Aorta (tissue), 5 donors: Measurements from ENCODE around the gene SPG11. TPM values are rescaled to one million over a fixed set of nuclear protein-coding genes. Genes with fewer than 3 reads are reported as not detected.
"Not testable (repeated sequence)": the region's sequence is repeated elsewhere in the genome, so short reads cannot be mapped to it uniquely, and the experiment has no call there.

Experiments used
- ATAC-seq: fragments of 200-7000 bp; cut with Tn5 transposase; one replicate; pipeline ENCODE4 v1.9.1; 2022; ENCODE audit warnings: moderate library complexity; ENCODE audit not compliant: low FRiP score
- DNase-seq, 2 donors: peaks; one replicate each; pipeline ENCODE4 v3.0.0-alpha.2; 2020
- H3K27ac ChIP-seq, 2 donors: one replicate each; pipeline ENCODE4 v1.5.1; 2013; ENCODE audit warnings: low read length in 2 of 2, mild to moderate bottlenecking in 2 of 2, moderate library complexity in 2 of 2, control low read depth in 1 of 2, inconsistent platforms in 1 of 2, low read depth in 1 of 2
- H3K27me3 ChIP-seq, 2 donors: one replicate each; pipeline ENCODE4 v1.6.1; 2013; ENCODE audit warnings: control low read depth in 1 of 2, low read length in 1 of 2, mild to moderate bottlenecking in 1 of 2, moderate library complexity in 1 of 2; ENCODE audit not compliant: insufficient read depth in 2 of 2, control insufficient read depth in 1 of 2
- H3K36me3 ChIP-seq, 2 donors: one replicate each; pipeline ENCODE4 v1.6.1; 2013; ENCODE audit warnings: control low read depth in 1 of 2, low read length in 1 of 2, mild to moderate bottlenecking in 1 of 2; ENCODE audit not compliant: insufficient read depth in 2 of 2, control insufficient read depth in 1 of 2
- H3K4me1 ChIP-seq, 2 donors: one replicate each; pipeline ENCODE4 v1.6.1; 2013; ENCODE audit warnings: low read length in 2 of 2, control low read depth in 1 of 2, mild to moderate bottlenecking in 1 of 2, moderate library complexity in 1 of 2; ENCODE audit not compliant: insufficient read depth in 2 of 2, control insufficient read depth in 1 of 2
- H3K4me3 ChIP-seq, 2 donors: one replicate each; pipeline ENCODE4 v1.5.1; 2013; ENCODE audit warnings: low read length in 2 of 2, control low read depth in 1 of 2, mild to moderate bottlenecking in 1 of 2
- H3K9me3 ChIP-seq: one replicate; pipeline ENCODE4 v1.6.1; 2013; ENCODE audit warnings: mild to moderate bottlenecking, low read length; ENCODE audit not compliant: control insufficient read depth
- WGBS, 2 donors: extraction: QIAGEN DNeasy Blood & Tissue Kit; methylation state at CpG; one replicate each; pipeline ENCODE4 v1.1.7; 2013; 5-methylcytosine and 5-hydroxymethylcytosine counted together
- intact Hi-C, 2 donors: fragments of 100-400 bp; cut with DNase I; formaldehyde crosslinking; loops; one replicate each; pipeline versions ENCODE4 v1.14.2 to v1.15.0; 2022
- polyA plus RNA-seq, 2 donors: library from polyadenylated mRNA; stranded (reverse); fragments of 200-250 nt; gene quantifications; one replicate each; pipeline ENCODE4 v1.2.3, GENCODE V29; 2013
- total RNA-seq, 2 donors: library from RNA; stranded (reverse); fragmentation: NEBNext Ultra II Directional; extraction: Animal tissue kit (Norgen Biotek cat#: 25700); gene quantifications; one replicate each; pipeline ENCODE4 v1.2.1, GENCODE V29; 2021
- donor health status: healthy with polysubstance abuse.
- donor health status: Bipolar disorder and iron deficiency.
- donor health status: DM: no; HTN: no; CAD: no.
- donor health status: DM: no; HTN: no; CAD: no.
- donor health status: DM: yes; HTN: yes; CAD: no.

Gene SPG11
- total and polyA plus RNA-seq, 4 donors: 8.3 to 96.3 (median 43.5) TPM

DNA sequence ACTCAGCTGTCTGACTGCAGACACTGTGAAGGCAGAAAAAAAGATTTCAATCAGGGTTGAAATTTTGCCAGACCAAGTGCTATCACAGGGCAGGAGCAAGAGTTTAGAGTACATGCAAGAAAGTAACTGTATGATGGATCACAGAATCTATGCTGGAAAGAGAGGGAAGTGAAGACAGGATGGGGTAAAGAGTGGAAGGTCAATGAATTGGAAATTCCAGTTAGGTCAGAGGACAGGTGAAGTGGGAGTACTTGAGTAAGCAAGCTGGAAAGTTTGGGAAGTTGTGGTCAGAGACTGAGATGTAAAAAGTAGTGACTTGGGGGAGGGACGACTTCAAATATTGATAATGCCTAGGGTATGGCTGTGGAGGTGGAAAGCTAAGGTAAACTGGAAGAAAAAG, 7.2 kb downstream of the SPG11 start:
- H3K36me3 ChIP-seq: peaks cover 4% of the 10 kb centered on the region in 2 donors
- 90 to 91% methylated on average over 1 of the region's 1 CpG for WGBS, 2 donors
- intact Hi-C loops: no loop called here

GRCh38 chr15:44654858-44655257, 8.6 kb downstream of the SPG11 start:
- no peaks in the 10 kb centered on the region for H3K27me3 ChIP-seq
- H3K4me1 ChIP-seq: no peaks in the 10 kb centered on the region
- H3K36me3 ChIP-seq: peaks cover 4% of the 10 kb centered on the region in 2 donors
- H3K27ac ChIP-seq: no peak overlapping the region
- WGBS, 2 donors: 96 to 97% methylated on average over 6 of the region's 6 CpGs
- no peak overlapping the region for H3K4me3 ChIP-seq
- intact Hi-C loops: no loop called here
- H3K9me3 ChIP-seq: no peaks in the 10 kb centered on the region
- no peak for DNase-seq
- no peak for ATAC-seq

More for the DNA sequence above, 7.2 kb downstream of the SPG11 start:
- H3K9me3 ChIP-seq: no peaks in the 10 kb centered on the region
- no peaks in the 10 kb centered on the region for H3K4me1 ChIP-seq
- H3K4me3 ChIP-seq: no peak overlapping the region
- no peaks in the 10 kb centered on the region for H3K27me3 ChIP-seq
- no peak overlapping the region for H3K27ac ChIP-seq
- no peak for ATAC-seq
- no peak for DNase-seq

- Histone ChIP-seq H3K4me3 (no peak overlapping the region), H3K36me3 (peaks cover 0 to 8% of the 10 kb centered on the region in 2 donors), H3K9me3 (no peaks in the 10 kb centered on the region), H3K27ac (no peak overlapping the region), H3K4me1 (no peaks in the 10 kb centered on the region), H3K27me3 (no peaks in the 10 kb centered on the region)
- intact Hi-C loops: no loop called here
- DNase-seq: no peak
- no peak for ATAC-seq
Observed at GRCh38 chr15:44647637-44648036, 15.8 kb downstream of the SPG11 start.

GRCh38 chr15:44647036-44647435, 16.4 kb downstream of the SPG11 start:
- H3K4me3 ChIP-seq: no peak overlapping the region
- H3K4me1 ChIP-seq: no peaks in the 10 kb centered on the region
- no peaks in the 10 kb centered on the region for H3K27me3 ChIP-seq
- no peak for ATAC-seq
- no peak overlapping the region for H3K27ac ChIP-seq
- no peak for DNase-seq
- peaks cover 0 to 8% of the 10 kb centered on the region in 2 donors for H3K36me3 ChIP-seq
- H3K9me3 ChIP-seq: no peaks in the 10 kb centered on the region
- 96 to 97% methylated on average over 1 of the region's 1 CpG for WGBS, 2 donors
- intact Hi-C loops: no loop called here

DNA sequence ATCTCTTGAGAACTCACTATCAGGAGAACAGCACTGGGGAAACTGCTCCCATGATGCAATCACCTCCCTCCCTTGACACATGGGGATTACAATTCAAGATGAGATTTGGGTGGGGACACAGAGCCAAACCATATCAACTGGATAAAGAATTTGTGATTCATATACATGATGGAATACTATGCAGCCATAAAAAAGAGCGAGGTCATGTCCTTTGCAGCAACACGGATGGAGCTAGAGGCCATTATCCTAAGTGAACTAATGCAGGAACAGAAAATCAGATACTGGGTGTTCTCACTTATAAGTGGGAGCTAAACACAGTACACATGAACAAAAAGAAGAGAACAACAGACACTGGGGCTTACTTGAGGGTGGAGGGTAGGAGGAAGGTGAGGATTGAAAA, 17.0 kb downstream of the SPG11 start:
- no peaks in the 10 kb centered on the region for H3K9me3 ChIP-seq
- H3K27ac ChIP-seq: no peak overlapping the region
- H3K4me1 ChIP-seq: no peaks in the 10 kb centered on the region
- H3K27me3 ChIP-seq: no peaks in the 10 kb centered on the region
- intact Hi-C loops: no loop called here
- no peak for DNase-seq
- H3K4me3 ChIP-seq: no peak overlapping the region
- H3K36me3 ChIP-seq: peaks cover 0 to 6% of the 10 kb centered on the region in 2 donors
- no peak for ATAC-seq
- 97 to 99% methylated on average over 2 of the region's 2 CpGs for WGBS, 2 donors

- Histone ChIP-seq H3K9me3 (no peaks in the 10 kb centered on the region), H3K36me3 (peaks cover 0 to 3% of the 10 kb centered on the region in 2 donors), H3K27ac (no peak overlapping the region), H3K27me3 (no peaks in the 10 kb centered on the region), H3K4me1 (no peaks in the 10 kb centered on the region), H3K4me3 (no peak overlapping the region)
- ATAC-seq (no peak), DNase-seq (no peak)
- intact Hi-C loops: no loop called here
- WGBS, 2 donors: 84 to 87% methylated on average over 4 of the region's 4 CpGs
Observed at GRCh38 chr15:44641651-44642050, 21.8 kb downstream of the SPG11 start.

DNA sequence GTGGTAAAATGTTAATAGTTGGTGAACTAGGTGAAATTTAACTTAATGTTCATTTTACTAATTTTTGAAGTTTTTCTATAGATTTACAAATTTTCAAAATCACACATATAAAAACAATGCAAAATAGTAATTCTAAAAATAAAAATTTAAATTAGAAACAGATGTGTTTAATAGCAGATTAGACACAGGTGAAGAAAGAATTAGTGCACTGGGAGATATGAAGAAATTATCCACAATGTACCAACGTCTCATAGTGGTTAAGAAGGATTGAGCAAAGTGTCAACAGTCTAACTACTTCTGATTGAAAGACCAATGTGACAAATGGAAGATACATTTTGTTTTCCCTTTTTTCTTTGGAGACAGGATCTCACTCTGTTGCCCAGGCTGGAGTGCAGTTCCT, 26.5 kb downstream of the SPG11 start:
- H3K36me3 ChIP-seq: peaks cover 0 to 3% of the 10 kb centered on the region in 2 donors
- WGBS, 2 donors: 49 to 72% methylated on average over 1 of the region's 1 CpG
- no peak for ATAC-seq

DNA sequence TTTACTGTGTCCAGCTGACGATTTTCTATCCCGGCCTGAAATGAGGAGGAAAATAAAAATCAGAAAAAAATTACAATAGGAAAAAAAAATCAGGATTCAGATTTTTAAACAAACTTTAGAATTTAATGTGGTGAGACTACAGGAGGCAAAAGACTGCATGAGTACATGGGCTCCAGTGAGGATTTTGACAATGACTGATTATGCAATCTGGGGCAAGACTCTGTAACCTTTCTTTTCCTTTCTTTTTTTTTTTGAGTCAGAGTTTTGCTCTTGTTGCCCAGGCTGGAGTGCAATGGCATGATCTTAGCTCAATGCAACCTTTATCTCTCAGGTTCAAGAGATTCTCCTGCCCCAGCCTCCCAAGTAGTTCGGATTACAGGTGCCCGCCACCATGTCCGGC, 29.9 kb downstream of the SPG11 start:
- 96 to 97% methylated on average over 5 of the region's 5 CpGs for WGBS, 2 donors
- no peak for ATAC-seq
- no peaks in the 10 kb centered on the region for H3K4me1 ChIP-seq

More for the DNA sequence above, 26.5 kb downstream of the SPG11 start:
- DNase-seq: no peak
- Histone ChIP-seq H3K27ac (no peak overlapping the region), H3K9me3 (no peaks in the 10 kb centered on the region), H3K27me3 (no peaks in the 10 kb centered on the region), H3K4me1 (no peaks in the 10 kb centered on the region), H3K4me3 (no peak overlapping the region)
- intact Hi-C loops: no loop called here

GRCh38 chr15:44625286-44625685, 38.2 kb downstream of the SPG11 start:
- intact Hi-C loops, H3K9me3 ChIP-seq, H3K4me3 ChIP-seq, H3K4me1 ChIP-seq, H3K27ac ChIP-seq, H3K27me3 ChIP-seq, DNase-seq, ATAC-seq: not testable (repeated sequence)
- peaks cover 2 to 12% of the 10 kb centered on the region in 2 donors for H3K36me3 ChIP-seq
- 92 to 98% methylated on average over 2 of the region's 2 CpGs for WGBS, 2 donors

More for the DNA sequence above, 29.9 kb downstream of the SPG11 start:
- intact Hi-C loops: no loop called here
- no peak for DNase-seq
- Histone ChIP-seq H3K27me3 (no peaks in the 10 kb centered on the region), H3K36me3 (peaks cover 3 to 4% of the 10 kb centered on the region in 2 donors), H3K27ac (no peak overlapping the region), H3K9me3 (no peaks in the 10 kb centered on the region), H3K4me3 (no peak overlapping the region)
